IPS-18a (cell line): ENCODE measurements around the gene ANKRD9.

ENCODE experiments used
- H3K27ac ChIP-seq: one replicate; pipeline ENCODE4 v1.5.1; 2013; ENCODE audit warnings: low read length
- H3K27me3 ChIP-seq: one replicate; pipeline ENCODE4 v1.6.1; 2013; ENCODE audit warnings: mild to moderate bottlenecking, low read length; ENCODE audit not compliant: control insufficient read depth, insufficient read depth
- H3K36me3 ChIP-seq: one replicate; pipeline ENCODE4 v1.6.1; 2013; ENCODE audit warnings: low read depth, low read length; ENCODE audit not compliant: control insufficient read depth
- H3K4me1 ChIP-seq: one replicate; pipeline ENCODE4 v1.6.1; 2013; ENCODE audit warnings: low read depth, low read length; ENCODE audit not compliant: control insufficient read depth
- H3K4me3 ChIP-seq: one replicate; pipeline ENCODE4 v1.5.1; 2013; ENCODE audit warnings: low read length
- H3K9ac ChIP-seq: one replicate; pipeline ENCODE4 v1.6.1; 2013; ENCODE audit warnings: mild to moderate bottlenecking, low read length, moderate library complexity
- H3K9me3 ChIP-seq: one replicate; pipeline ENCODE4 v1.6.1; 2013; ENCODE audit warnings: low read depth, low read length; ENCODE audit not compliant: control insufficient read depth

The ANKRD9 gene

DNA sequence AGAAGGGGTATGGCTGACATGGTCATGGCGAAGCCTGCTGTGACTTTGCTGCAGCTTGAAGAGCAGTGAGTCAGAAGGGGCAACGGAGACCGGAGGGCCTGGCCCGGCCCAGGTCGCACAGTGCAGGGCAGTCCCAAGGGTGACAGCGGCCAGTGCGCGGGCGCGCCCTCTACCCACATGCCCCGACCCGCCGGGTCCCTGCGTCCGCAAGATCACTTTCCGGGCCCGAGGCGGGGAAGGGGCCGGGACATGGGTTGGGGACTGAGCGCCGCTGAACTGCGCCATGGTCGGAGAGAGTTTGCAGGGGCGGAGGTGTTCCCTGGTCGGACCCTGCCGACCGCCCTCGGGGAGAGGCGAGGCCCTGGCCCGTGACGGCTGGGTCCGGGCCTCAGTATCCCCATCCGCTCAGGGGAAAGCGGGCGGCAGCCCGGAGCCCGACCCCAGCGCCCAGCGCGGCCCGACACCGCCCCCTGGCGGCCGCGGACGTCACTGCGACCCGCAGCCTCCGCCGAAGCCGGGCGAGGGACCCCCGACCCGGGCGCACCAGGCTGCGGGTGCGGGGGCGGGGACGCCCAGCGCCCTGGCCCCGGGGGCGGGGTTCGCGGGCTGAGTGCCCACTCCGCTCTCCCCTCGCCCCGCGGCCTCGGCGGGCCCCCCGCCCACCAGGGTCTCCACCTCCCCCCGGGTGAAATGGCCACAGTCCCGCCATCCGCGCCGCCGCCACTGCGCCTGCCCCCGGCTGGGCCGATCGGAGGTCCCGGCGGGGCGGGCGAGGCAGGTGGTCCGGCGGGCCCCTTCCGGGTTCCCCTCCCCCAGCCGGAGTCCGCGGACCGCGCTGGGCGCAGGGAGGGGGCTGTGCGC lies 7.2 kb upstream of the ANKRD9 start:
- H3K4me1 ChIP-seq, result no peaks in the 10 kb centered on the region
- H3K27me3 ChIP-seq, result peaks cover 13% of the 10 kb centered on the region
- H3K4me3 ChIP-seq, result peak overlapping the region; percentile 64
- no peak overlapping the region for H3K27ac ChIP-seq
- H3K9ac ChIP-seq, result no peak overlapping the region
- H3K36me3 ChIP-seq, result no peaks in the 10 kb centered on the region
- H3K9me3 ChIP-seq, result no peaks in the 10 kb centered on the region

- Histone ChIP-seq H3K9me3 (no peaks in the 10 kb centered on the region), H3K36me3 (no peaks in the 10 kb centered on the region), H3K4me3 (no peak overlapping the region), H3K27me3 (peaks cover 13% of the 10 kb centered on the region), H3K27ac (no peak overlapping the region), H3K9ac (no peak overlapping the region), H3K4me1 (peaks cover 4% of the 10 kb centered on the region)
Observed at GRCh38 chr14:102514987-102515733, 5.6 kb upstream of the ANKRD9 start.

DNA sequence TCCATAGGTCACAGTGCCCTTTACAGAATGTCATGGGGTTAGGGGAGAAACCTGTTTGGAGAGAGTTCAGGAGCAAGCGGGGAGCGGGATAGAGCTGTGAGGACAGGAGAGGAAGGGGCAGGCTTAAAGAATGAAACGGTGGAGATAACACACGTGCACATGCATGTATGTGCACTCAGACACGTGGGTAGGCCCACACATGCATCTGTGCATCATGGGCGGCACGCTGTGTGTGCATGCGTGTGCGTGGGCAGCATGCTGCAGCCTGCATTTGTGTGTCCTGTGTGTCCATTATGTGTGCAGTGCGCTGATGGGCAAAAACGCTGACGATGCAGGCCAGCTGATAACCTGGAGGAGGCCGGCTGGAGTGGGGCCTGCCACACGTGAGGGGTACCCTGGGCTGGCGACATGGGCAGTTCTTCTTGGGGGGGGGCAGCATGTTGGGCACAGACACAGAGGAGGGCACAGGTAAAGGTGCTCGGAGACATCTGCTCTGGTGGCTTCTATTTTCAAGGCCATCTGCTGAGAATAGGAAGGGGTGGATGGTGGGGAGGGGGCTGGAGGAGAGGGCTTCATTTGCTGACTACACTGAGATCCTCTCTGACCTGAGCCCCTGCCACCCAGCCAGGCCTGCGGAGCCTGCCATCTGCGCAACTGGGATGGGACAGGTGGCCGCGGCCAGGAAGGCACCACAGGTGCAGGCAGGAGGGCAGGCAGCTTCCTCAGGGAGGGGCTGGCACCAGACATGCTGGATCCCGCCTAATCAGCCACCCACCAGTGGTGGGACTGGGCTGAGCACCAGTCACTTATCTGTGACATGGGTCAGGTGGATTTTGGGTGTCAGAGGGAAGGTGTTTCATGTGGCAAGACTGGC lies 4.6 kb upstream of the ANKRD9 start:
- Histone ChIP-seq H3K9ac (no peak overlapping the region), H3K4me3 (no peak overlapping the region), H3K27ac (no peak overlapping the region), H3K4me1 (peaks cover 4% of the 10 kb centered on the region), H3K36me3 (no peaks in the 10 kb centered on the region), H3K9me3 (no peaks in the 10 kb centered on the region), H3K27me3 (peaks cover 13% of the 10 kb centered on the region)

GRCh38 chr14:102512793-102513300 lies 3.3 kb upstream of the ANKRD9 start:
- H3K36me3 ChIP-seq, result no peaks in the 10 kb centered on the region
- no peak overlapping the region for H3K4me3 ChIP-seq
- H3K9ac ChIP-seq, result no peak overlapping the region
- no peaks in the 10 kb centered on the region for H3K9me3 ChIP-seq
- H3K27ac ChIP-seq, result no peak overlapping the region
- peaks cover 5% of the 10 kb centered on the region for H3K27me3 ChIP-seq
- peaks cover 4% of the 10 kb centered on the region for H3K4me1 ChIP-seq

- Histone ChIP-seq H3K4me3 (no peak overlapping the region), H3K27ac (no peak overlapping the region), H3K27me3 (no peaks in the 10 kb centered on the region), H3K9me3 (no peaks in the 10 kb centered on the region), H3K9ac (no peak overlapping the region), H3K36me3 (peaks cover 3% of the 10 kb centered on the region), H3K4me1 (peaks cover 4% of the 10 kb centered on the region)
Observed at GRCh38 chr14:102511538-102511937, 2.0 kb upstream of the ANKRD9 start.

GRCh38 chr14:102510616-102511520 lies 1.3 kb upstream of the ANKRD9 start:
- Histone ChIP-seq H3K9me3 (no peaks in the 10 kb centered on the region), H3K27ac (no peak overlapping the region), H3K4me1 (peaks cover 4% of the 10 kb centered on the region), H3K27me3 (no peaks in the 10 kb centered on the region), H3K4me3 (peak overlapping the region; percentile 68), H3K36me3 (peaks cover 8% of the 10 kb centered on the region), H3K9ac (no peak overlapping the region)

GRCh38 chr14:102508774-102509745 lies 516 bp downstream of the ANKRD9 start:
- Histone ChIP-seq H3K4me3 (peak overlapping the region; percentile 72), H3K9me3 (no peaks in the 10 kb centered on the region), H3K36me3 (peaks cover 8% of the 10 kb centered on the region), H3K27ac (no peak overlapping the region), H3K9ac (peak overlapping the region; percentile 59), H3K4me1 (peaks cover 4% of the 10 kb centered on the region), H3K27me3 (no peaks in the 10 kb centered on the region)

- Histone ChIP-seq H3K9ac (no peak overlapping the region), H3K36me3 (peaks cover 8% of the 10 kb centered on the region), H3K9me3 (no peaks in the 10 kb centered on the region), H3K4me1 (peaks cover 4% of the 10 kb centered on the region), H3K4me3 (peak overlapping the region; percentile 72), H3K27me3 (no peaks in the 10 kb centered on the region), H3K27ac (no peak overlapping the region)
Observed at GRCh38 chr14:102508410-102508773, 1.2 kb downstream of the ANKRD9 start.

DNA sequence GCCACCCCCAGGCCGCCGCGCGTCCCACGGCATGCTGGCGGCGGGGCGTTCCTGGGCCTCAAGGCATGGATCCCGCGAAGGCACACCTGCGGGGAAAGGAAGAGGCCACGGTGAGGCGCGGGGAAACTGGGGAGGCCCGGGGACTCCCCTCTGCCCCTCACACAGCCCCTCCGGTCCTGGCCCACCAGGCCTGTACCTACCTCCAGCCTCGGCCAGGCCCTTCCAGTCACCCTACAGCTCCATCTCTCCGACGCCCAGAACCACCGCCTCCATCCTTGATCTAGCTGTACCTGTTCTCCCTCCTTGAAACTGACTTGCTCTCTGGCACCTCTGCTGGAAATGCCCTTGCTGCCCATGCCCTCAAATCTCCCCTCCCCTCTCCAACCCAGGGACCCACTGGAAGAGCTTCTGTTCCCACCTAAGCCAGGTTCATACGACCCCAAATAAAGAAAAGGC lies 1.7 kb downstream of the ANKRD9 start:
- Histone ChIP-seq H3K27me3 (no peaks in the 10 kb centered on the region), H3K4me3 (no peak overlapping the region), H3K36me3 (peaks cover 8% of the 10 kb centered on the region), H3K27ac (no peak overlapping the region), H3K9ac (no peak overlapping the region), H3K4me1 (peaks cover 4% of the 10 kb centered on the region), H3K9me3 (no peaks in the 10 kb centered on the region)
